OCI-LY7 (cell line): Measurements from ENCODE around the gene HOMER3. TPM values are rescaled to one million over a fixed set of nuclear protein-coding genes. Genes with fewer than 3 reads are reported as not detected.
"Not testable (repeated sequence)": the region's sequence is repeated elsewhere in the genome, so short reads cannot be mapped to it uniquely, and the experiment has no call there.

Experiments
- BruUV-seq: library from RNA; stranded (reverse); fragments of 400-500 nt; replicated peaks from 2 replicates; lab custom pipeline; 2021; lab: Mats Ljungman, UMichigan
- CTCF ChIA-PET: fragments of 300-600 bp; sonication (Branson Sonifier 250); formaldehyde crosslinking; loops from one replicate; lab custom pipeline; 2022; ENCODE audit warnings: antibody characterized with exemption; ENCODE audit not compliant: unreplicated experiment; lab: Charles Lee
- POLR2A ChIA-PET: fragments of 300-600 bp; sonication (Branson Sonifier 250); formaldehyde crosslinking; loops from one replicate; lab custom pipeline; 2022; ENCODE audit warnings: antibody characterized with exemption; lab: Charles Lee
- DNase-seq: peaks from one replicate; pipeline ENCODE4 v3.0.0-alpha.2; 2015; ENCODE audit warnings: low spot score
- H2AFZ ChIP-seq: fragments of 200-600 bp; sonication (generic), shearing (Covaris generic); 2 replicates; pipeline ENCODE4 v1.6.1; 2014; ENCODE audit warnings: mild to moderate bottlenecking, antibody characterized with exemption, low read length, moderate library complexity
- H3K27ac ChIP-seq: fragments of 200-600 bp; sonication (generic); 2 replicates; pipeline ENCODE4 v1.5.1; 2014; ENCODE audit warnings: mixed run types, low read depth, mild to moderate bottlenecking, moderate library complexity, low read length, inconsistent platforms; ENCODE audit not compliant: poor library complexity, severe bottlenecking
- H3K36me3 ChIP-seq: fragments of 200-600 bp; sonication (generic); 2 replicates; pipeline ENCODE4 v1.6.1; 2014; ENCODE audit warnings: mild to moderate bottlenecking, antibody characterized with exemption, low read length, moderate library complexity, mixed read lengths; ENCODE audit not compliant: insufficient read depth
- H3K4me1 ChIP-seq: fragments of 200-600 bp; sonication (generic); 2 replicates; pipeline ENCODE4 v1.5.1; 2014; ENCODE audit warnings: mild to moderate bottlenecking, low read length; ENCODE audit not compliant: insufficient read depth, poor library complexity, severe bottlenecking
- H3K4me2 ChIP-seq: fragments of 200-600 bp; sonication (generic); 2 replicates; pipeline ENCODE4 v1.6.1; 2014; ENCODE audit warnings: mild to moderate bottlenecking, low read length
- H3K4me3 ChIP-seq: fragments of 200-600 bp; sonication (generic); 2 replicates; pipeline ENCODE4 v1.5.1; 2014; ENCODE audit warnings: mild to moderate bottlenecking, low read depth, low read length; ENCODE audit not compliant: poor library complexity, severe bottlenecking
- H3K79me2 ChIP-seq: fragments of 200-600 bp; sonication (generic); 2 replicates; pipeline ENCODE4 v1.6.1; 2016; ENCODE audit warnings: low read depth, mild to moderate bottlenecking, low read length, moderate library complexity, mixed read lengths; ENCODE audit not compliant: insufficient read depth
- H3K9me2 ChIP-seq: fragments of 200-600 bp; sonication (generic); 2 replicates; pipeline ENCODE4 v1.6.1; 2016; ENCODE audit warnings: mild to moderate bottlenecking, low read length, mixed read lengths; ENCODE audit not compliant: insufficient read depth
- H3K9me3 ChIP-seq: fragments of 200-600 bp; sonication (generic); 2 replicates; pipeline ENCODE4 v1.6.1; 2014; ENCODE audit warnings: mild to moderate bottlenecking, mixed run types, low read length, mixed read lengths
- H4K20me1 ChIP-seq: fragments of 200-600 bp; sonication (generic); 2 replicates; pipeline ENCODE4 v1.6.1; 2014; ENCODE audit warnings: mild to moderate bottlenecking, antibody characterized with exemption, low read length, moderate library complexity, mixed read lengths; ENCODE audit not compliant: insufficient read depth
- CTCF ChIP-seq: fragments of 200-600 bp; sonication (generic); conservative IDR thresholded peaks from 2 replicates; pipeline ENCODE4 v1.5.1; 2014; ENCODE audit warnings: mild to moderate bottlenecking, antibody characterized with exemption, low read length, moderate library complexity, mixed read lengths
- EZH2phosphoT487 ChIP-seq: fragments of 200-600 bp; sonication (generic); IDR thresholded peaks from 2 replicates; pipeline ENCODE4 v1.6.1; 2018; ENCODE audit warnings: low read depth, borderline replicate concordance, mild to moderate bottlenecking, mixed run types, antibody characterized with exemption, low read length, moderate library complexity, mixed read lengths
- intact Hi-C: fragments of 100-400 bp; cut with micrococcal nuclease; formaldehyde crosslinking; loops from one replicate; pipeline ENCODE4 v1.10.0; 2022; ENCODE audit not compliant: unreplicated experiment
- total RNA-seq, 2 experiments: library from RNA; depleted of rRNA in 1 of 2; stranded (reverse); fragments of >200 nt in 1 of 2; shearing (Covaris generic) in 1 of 2; gene quantifications; 2 replicates each; pipeline ENCODE4 v1.2.3, GENCODE V29; 2014 to 2022

HOMER3 gene
- total RNA-seq, 2 experiments from 2014 or later = 15.5 to 16.1 TPM

GRCh38 chr19:18960370-18960769, 19.4 kb upstream of the HOMER3 start:
- ChIA-PET POLR2A (no interaction called here), CTCF (no interaction called here)
- H2AFZ ChIP-seq = no peak overlapping the region
- no peaks in the 10 kb centered on the region for H4K20me1 ChIP-seq
- H3K79me2 ChIP-seq = no peaks in the 10 kb centered on the region
- intact Hi-C loops = no loop called here
- no peak overlapping the region for H3K4me3 ChIP-seq
- no peak for DNase-seq
- H3K9me2 ChIP-seq = no peaks in the 10 kb centered on the region
- H3K4me2 ChIP-seq = no peak overlapping the region
- H3K4me1 ChIP-seq = peaks cover 6% of the 10 kb centered on the region
- BruUV-seq = no TSS peak
- TF ChIP-seq EZH2phosphoT487 (no peak), CTCF (no peak)
- no peak overlapping the region for H3K27ac ChIP-seq
- H3K9me3 ChIP-seq = no peaks in the 10 kb centered on the region
- H3K36me3 ChIP-seq = no peaks in the 10 kb centered on the region

GRCh38 chr19:18955042-18955441, 14.0 kb upstream of the HOMER3 start:
- no peak overlapping the region for H3K4me2 ChIP-seq
- no TSS peak for BruUV-seq
- no peak overlapping the region for H3K27ac ChIP-seq
- no peaks in the 10 kb centered on the region for H3K9me3 ChIP-seq
- POLR2A ChIA-PET = no interaction called here
- H2AFZ ChIP-seq = no peak overlapping the region
- H3K4me3 ChIP-seq = no peak overlapping the region
- no peaks in the 10 kb centered on the region for H4K20me1 ChIP-seq
- no peaks in the 10 kb centered on the region for H3K79me2 ChIP-seq
- TF ChIP-seq CTCF (no peak), EZH2phosphoT487 (no peak)
- H3K9me2 ChIP-seq = no peaks in the 10 kb centered on the region
- H3K36me3 ChIP-seq = no peaks in the 10 kb centered on the region
- DNase-seq = no peak
- intact Hi-C loops = no loop called here
- peaks cover under 1% of the 10 kb centered on the region for H3K4me1 ChIP-seq
- CTCF ChIA-PET = no interaction called here

GRCh38 chr19:18954094-18954493, 13.1 kb upstream of the HOMER3 start:
- H3K9me2 ChIP-seq = no peaks in the 10 kb centered on the region
- ChIA-PET CTCF (no interaction called here), POLR2A (no interaction called here)
- no peaks in the 10 kb centered on the region for H4K20me1 ChIP-seq
- peaks cover 10% of the 10 kb centered on the region for H3K4me1 ChIP-seq
- intact Hi-C loops = no loop called here
- DNase-seq = no peak
- no peaks in the 10 kb centered on the region for H3K79me2 ChIP-seq
- no peak for TF ChIP-seq CTCF
- TF ChIP-seq EZH2phosphoT487 = no peak
- no peak overlapping the region for H3K4me2 ChIP-seq
- H3K9me3 ChIP-seq = no peaks in the 10 kb centered on the region
- no peaks in the 10 kb centered on the region for H3K36me3 ChIP-seq
- no peak overlapping the region for H3K27ac ChIP-seq
- no TSS peak for BruUV-seq
- no peak overlapping the region for H3K4me3 ChIP-seq
- H2AFZ ChIP-seq = no peak overlapping the region

- CTCF ChIA-PET, H3K9me3 ChIP-seq, H3K4me3 ChIP-seq, H3K9me2 ChIP-seq, H3K27ac ChIP-seq, DNase-seq, POLR2A ChIA-PET, H3K79me2 ChIP-seq, H2AFZ ChIP-seq, BruUV-seq, H3K36me3 ChIP-seq, intact Hi-C loops, H3K4me2 ChIP-seq, H4K20me1 ChIP-seq: not testable (repeated sequence)
- H3K4me1 ChIP-seq = peaks cover 26% of the 10 kb centered on the region
Observed at GRCh38 chr19:18952364-18953003, 11.5 kb upstream of the HOMER3 start.
